HepG2 (cell line): ENCODE measurements around the gene RTL5. TPM values are rescaled to one million over a fixed set of nuclear protein-coding genes. Genes with fewer than 3 reads are reported as not detected.

Experiments used
- ATAC-seq: fragments of 200-7000 bp; cut with Tn5 transposase; 3 replicates; pipeline ENCODE4 v1.9.1; 2020; ENCODE audit warnings: mild to moderate bottlenecking, moderate library complexity
- BruUV-seq: library from RNA; stranded (reverse); fragments of 400-500 nt; replicated peaks from 2 replicates; lab custom pipeline; 2021; lab: Mats Ljungman, UMichigan
- CTCF ChIA-PET: fragments of 300-600 bp; formaldehyde crosslinking; extraction: SDS; loops from one replicate; lab custom pipeline; 2021; ENCODE audit warnings: low total read pairs, inconsistent platforms, low intra/inter-chr PET ratio; lab: Yijun Ruan, JAX
- POLR2A ChIA-PET: fragments of 350-600 bp; sonication (Branson Sonifier 250); formaldehyde crosslinking; loops from one replicate; lab custom pipeline; 2020; ENCODE audit warnings: antibody characterized with exemption, inconsistent platforms; lab: Yijun Ruan, JAX
- DNase-seq: peaks from one replicate; pipeline ENCODE4 v3.0.0-alpha.2; 2015; ENCODE audit warnings: low spot score
- FAIRE-seq: peaks from 3 replicates; lab custom pipeline; 2011; peaks lifted over from hg19 to GRCh38; lab: Jason Lieb, UNC
- H2AFZ ChIP-seq: one replicate; pipeline ENCODE4 v1.6.1; 2011; ENCODE audit warnings: low read length, inconsistent platforms
- H3K27ac ChIP-seq: fragments of 300-600 bp; 3 replicates; pipeline ENCODE4 v1.8.0; 2011; ENCODE audit warnings: mixed run types, mild to moderate bottlenecking, mixed read lengths, low read length, inconsistent platforms; ENCODE audit not compliant: insufficient read depth; ENCODE audit errors: extremely low read length
- H3K27me3 ChIP-seq, 2 experiments: fragments of 200-600 bp in 1 of 2; 2 replicates in 1 of 2; 3 replicates in 1 of 2; pipeline versions ENCODE4 v1.6.0 to v1.8.0; 2011; ENCODE audit warnings: low read length in 2 of 2, mild to moderate bottlenecking in 2 of 2, moderate library complexity in 2 of 2, inconsistent platforms in 1 of 2; ENCODE audit not compliant: insufficient read depth in 2 of 2, control insufficient read depth in 1 of 2
- H3K36me3 ChIP-seq, 2 experiments: fragments of 200-600 bp in 1 of 2; replicated peaks in 1 of 2; 2 replicates in 1 of 2; 3 replicates in 1 of 2; pipeline versions ENCODE4 v1.5.1 to v1.8.0; 2011; ENCODE audit warnings: low read length in 2 of 2, inconsistent platforms in 1 of 2; ENCODE audit not compliant: insufficient read depth in 2 of 2, control insufficient read depth in 1 of 2
- H3K4me1 ChIP-seq: 2 replicates; pipeline ENCODE4 v1.5.1; 2012; ENCODE audit warnings: low read length, inconsistent platforms; ENCODE audit not compliant: insufficient read depth
- H3K4me2 ChIP-seq: 2 replicates; pipeline ENCODE4 v1.6.0; 2011; ENCODE audit warnings: low read depth, low read length, inconsistent platforms
- H3K4me3 ChIP-seq, 3 experiments: fragments of 200-600 bp in 1 of 3; sonication (generic), shearing (Covaris generic) in 1 of 3; replicated peaks in 1 of 3; 2 replicates each; pipeline ENCODE4 v1.5.1; 2011 to 2016; ENCODE audit warnings: low read length in 3 of 3, inconsistent platforms in 2 of 3, low read depth in 2 of 3, mild to moderate bottlenecking in 2 of 3, control low read depth in 1 of 3, mixed read lengths in 1 of 3; ENCODE audit not compliant: insufficient read depth in 1 of 3
- H3K79me2 ChIP-seq: one replicate; pipeline ENCODE4 v1.6.1; 2011; ENCODE audit warnings: low read length, inconsistent platforms; ENCODE audit not compliant: insufficient read depth
- H3K9ac ChIP-seq: 2 replicates; pipeline ENCODE4 v1.6.0; 2011; ENCODE audit warnings: mild to moderate bottlenecking, low read depth, low read length, inconsistent platforms; ENCODE audit not compliant: insufficient read depth
- H3K9me3 ChIP-seq: 2 replicates; pipeline ENCODE4 v1.5.1; 2012; ENCODE audit warnings: mild to moderate bottlenecking, low read length
- H4K20me1 ChIP-seq: 2 replicates; pipeline ENCODE4 v1.6.0; 2011; ENCODE audit warnings: inconsistent platforms, mild to moderate bottlenecking, low read length, moderate library complexity; ENCODE audit not compliant: insufficient read depth
- CAMTA2 ChIP-seq: sonication (generic); formaldehyde crosslinking; IDR thresholded peaks from 2 replicates; pipeline ENCODE4 v1.4.0; 2020; ENCODE audit warnings: mild to moderate bottlenecking, missing genetic modification reagents, borderline replicate concordance
- ZNF260 ChIP-seq: sonication (generic); formaldehyde crosslinking; IDR thresholded peaks from 2 replicates; pipeline ENCODE4 v1.4.0; 2020; ENCODE audit warnings: missing genetic modification reagents, low read depth, mild to moderate bottlenecking, borderline replicate concordance
- WGBS: methylation state at CpG from one replicate; pipeline ENCODE4 v1.1.6; 2017; ENCODE audit warnings: low lambda C conversion rate; 5-methylcytosine and 5-hydroxymethylcytosine counted together
- in situ Hi-C: cut with HindIII; loops from 2 replicates; pipeline ENCODE4 v1.10.0; 2017; ENCODE audit warnings: low pct_unique_long_range_greater_than_20kb; ENCODE audit not compliant: extremely low pct_ligation_motif_present
- intact Hi-C: fragments of 100-400 bp; cut with micrococcal nuclease; formaldehyde crosslinking; loops from one replicate; pipeline ENCODE4 v1.10.0; 2022; ENCODE audit not compliant: unreplicated experiment
- polyA plus RNA-seq, 8 experiments: library from polyadenylated mRNA; depleted of rRNA in 3 of 8; stranded (reverse) in 7 of 8; unstranded in 1 of 8; fragments of >200 nt; fragmentation: Illumina TruSeq in 4 of 8; extraction: Trizol in 4 of 8; gene quantifications; 2 replicates each; pipeline versions ENCODE4 v1.2.1 to v1.2.3, GENCODE V29; 2011 to 2016; ENCODE audit warnings: low read depth in 4 of 8, missing spikeins in 1 of 8, mixed read lengths in 1 of 8; ENCODE audit not compliant: insufficient read depth in 1 of 8
- total RNA-seq, 5 experiments: library from RNA; depleted of rRNA; stranded (reverse); fragments of >200 nt; fragmentation: Illumina TruSeq; extraction: Trizol; gene quantifications; 2 replicates each; pipeline ENCODE4 v1.2.3, GENCODE V29; 2016; ENCODE audit warnings: low read depth in 1 of 5
- TF ChIP-seq, protein P1 (sequence below): sonication (generic); formaldehyde crosslinking; IDR thresholded peaks from 2 replicates; pipeline ENCODE4 v1.5.0; 2020; ENCODE audit warnings: mild to moderate bottlenecking, missing genetic modification reagents
- TF ChIP-seq, protein P2 (sequence below): sonication (generic); formaldehyde crosslinking; IDR thresholded peaks from 2 replicates; pipeline ENCODE4 v1.5.0; 2020; ENCODE audit warnings: mild to moderate bottlenecking, missing genetic modification reagents

Gene RTL5
- total and polyA plus RNA-seq, 2 of the 13 experiments (the other 11 are each of a cell fraction or from before 2014, with no cell fraction given), result not detected

DNA sequence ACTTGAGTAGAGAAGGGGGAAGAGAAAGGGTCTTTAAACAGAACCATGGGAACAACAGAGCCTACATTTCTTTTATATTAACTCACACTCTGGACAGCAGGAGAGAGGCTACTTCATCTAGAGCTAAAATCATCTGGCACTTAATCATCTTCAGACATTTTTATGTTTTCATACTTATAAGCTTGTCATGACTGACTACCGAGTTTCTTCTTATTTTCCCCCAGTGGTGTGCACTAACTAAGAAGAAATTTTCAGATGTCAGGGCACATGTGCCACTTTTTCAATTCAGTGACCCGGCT, 11.8 kb upstream of the RTL5 start (continued):
- TF ChIP-seq, protein P1, sequence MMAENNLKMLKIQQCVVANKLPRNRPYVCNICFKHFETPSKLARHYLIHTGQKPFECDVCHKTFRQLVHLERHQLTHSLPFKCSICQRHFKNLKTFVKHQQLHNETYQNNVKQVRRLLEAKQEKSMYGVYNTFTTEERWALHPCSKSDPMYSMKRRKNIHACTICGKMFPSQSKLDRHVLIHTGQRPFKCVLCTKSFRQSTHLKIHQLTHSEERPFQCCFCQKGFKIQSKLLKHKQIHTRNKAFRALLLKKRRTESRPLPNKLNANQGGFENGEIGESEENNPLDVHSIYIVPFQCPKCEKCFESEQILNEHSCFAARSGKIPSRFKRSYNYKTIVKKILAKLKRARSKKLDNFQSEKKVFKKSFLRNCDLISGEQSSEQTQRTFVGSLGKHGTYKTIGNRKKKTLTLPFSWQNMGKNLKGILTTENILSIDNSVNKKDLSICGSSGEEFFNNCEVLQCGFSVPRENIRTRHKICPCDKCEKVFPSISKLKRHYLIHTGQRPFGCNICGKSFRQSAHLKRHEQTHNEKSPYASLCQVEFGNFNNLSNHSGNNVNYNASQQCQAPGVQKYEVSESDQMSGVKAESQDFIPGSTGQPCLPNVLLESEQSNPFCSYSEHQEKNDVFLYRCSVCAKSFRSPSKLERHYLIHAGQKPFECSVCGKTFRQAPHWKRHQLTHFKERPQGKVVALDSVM (CRISPR knock-in tag), result no peak

DNA sequence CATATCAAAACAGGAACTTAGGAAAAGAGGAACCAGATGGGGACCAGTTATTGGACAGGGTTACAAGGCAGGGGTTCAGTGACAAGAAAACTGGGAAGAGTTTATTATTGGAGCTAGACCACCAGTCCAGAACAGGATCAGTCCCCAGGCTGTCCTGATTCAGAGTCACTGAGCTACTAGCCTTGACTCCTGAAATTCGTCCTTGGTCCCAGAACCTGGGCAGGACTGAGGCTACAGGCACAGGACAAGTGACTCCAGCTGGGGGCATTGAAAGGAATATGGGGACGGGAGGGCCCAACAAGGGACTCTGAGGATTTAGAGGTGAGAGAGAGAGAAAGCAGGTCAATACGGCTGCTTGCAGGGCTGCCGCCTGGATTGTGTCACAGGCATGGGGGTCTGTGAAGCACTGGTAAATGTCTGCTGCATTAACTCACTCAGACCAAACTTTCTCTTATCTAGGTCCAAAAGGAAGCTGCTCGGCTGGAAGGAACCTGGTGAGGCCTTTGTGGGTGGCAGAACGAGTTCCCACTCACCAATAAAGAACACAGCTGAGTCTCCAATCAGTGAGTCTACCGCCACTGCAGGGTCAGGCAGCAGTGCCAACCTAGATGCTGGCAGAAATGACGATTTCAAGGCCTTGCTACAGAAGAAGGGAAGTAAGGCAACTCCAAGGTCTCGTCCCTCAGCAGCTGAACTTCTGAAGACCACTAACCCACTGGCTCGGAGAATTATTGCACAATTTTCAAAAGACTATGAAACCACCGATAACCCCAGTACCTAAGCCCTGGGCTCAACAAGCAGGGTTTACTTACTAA, 11.3 kb upstream of the RTL5 start:
- no peak for DNase-seq
- ATAC-seq, result no peak
- H3K79me2 ChIP-seq, result no peaks in the 10 kb centered on the region
- no peak overlapping the region for H3K27ac ChIP-seq
- no TSS peak for BruUV-seq
- no peaks in the 10 kb centered on the region for H3K36me3 ChIP-seq
- in situ Hi-C loops, result no loop called here
- no peak overlapping the region for H2AFZ ChIP-seq
- no peak overlapping the region for H3K4me3 ChIP-seq
- no peak overlapping the region for H3K4me2 ChIP-seq
- intact Hi-C loops, result no loop called here
- POLR2A ChIA-PET, result no interaction called here
- 0% methylated on average over 5 of the region's 11 CpGs for WGBS
- no peaks in the 10 kb centered on the region for H3K9me3 ChIP-seq
- H3K27me3 ChIP-seq, result no peaks in the 10 kb centered on the region
- CTCF ChIA-PET, result no interaction called here
- no peaks in the 10 kb centered on the region for H4K20me1 ChIP-seq
- no peaks in the 10 kb centered on the region for H3K4me1 ChIP-seq
- TF ChIP-seq, protein P2, sequence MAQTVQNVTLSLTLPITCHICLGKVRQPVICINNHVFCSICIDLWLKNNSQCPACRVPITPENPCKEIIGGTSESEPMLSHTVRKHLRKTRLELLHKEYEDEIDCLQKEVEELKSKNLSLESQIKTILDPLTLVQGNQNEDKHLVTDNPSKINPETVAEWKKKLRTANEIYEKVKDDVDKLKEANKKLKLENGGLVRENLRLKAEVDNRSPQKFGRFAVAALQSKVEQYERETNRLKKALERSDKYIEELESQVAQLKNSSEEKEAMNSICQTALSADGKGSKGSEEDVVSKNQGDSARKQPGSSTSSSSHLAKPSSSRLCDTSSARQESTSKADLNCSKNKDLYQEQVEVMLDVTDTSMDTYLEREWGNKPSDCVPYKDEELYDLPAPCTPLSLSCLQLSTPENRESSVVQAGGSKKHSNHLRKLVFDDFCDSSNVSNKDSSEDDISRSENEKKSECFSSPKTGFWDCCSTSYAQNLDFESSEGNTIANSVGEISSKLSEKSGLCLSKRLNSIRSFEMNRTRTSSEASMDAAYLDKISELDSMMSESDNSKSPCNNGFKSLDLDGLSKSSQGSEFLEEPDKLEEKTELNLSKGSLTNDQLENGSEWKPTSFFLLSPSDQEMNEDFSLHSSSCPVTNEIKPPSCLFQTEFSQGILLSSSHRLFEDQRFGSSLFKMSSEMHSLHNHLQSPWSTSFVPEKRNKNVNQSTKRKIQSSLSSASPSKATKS (CRISPR knock-in tag), result no peak
- TF ChIP-seq CAMTA2 (CRISPR knock-in tag), result no peak
- no peak for TF ChIP-seq ZNF260 (CRISPR knock-in tag)
- no peak overlapping the region for H3K9ac ChIP-seq
- FAIRE-seq, result no peak
